Activated CD4-positive, alpha-beta memory T cell treated with anti-CD3 and anti-CD28 coated beads for 36 hours (primary cell): ENCODE results near the gene UQCRH. TPM values are rescaled to one million over a fixed set of nuclear protein-coding genes. Genes with fewer than 3 reads are reported as not detected.
"Not testable (repeated sequence)": the region's sequence is repeated elsewhere in the genome, so short reads cannot be mapped to it uniquely, and the experiment has no call there.

Experiments
- CTCF ChIA-PET: fragments of 350-600 bp; sonication (Branson Sonifier 250); formaldehyde crosslinking; loops from one replicate; lab custom pipeline; 2021; ENCODE audit warnings: antibody characterized with exemption, inconsistent platforms; lab: Charles Lee
- POLR2A ChIA-PET: fragments of 350-600 bp; sonication (Branson Sonifier 250); formaldehyde crosslinking; loops from one replicate; lab custom pipeline; 2021; ENCODE audit warnings: antibody characterized with exemption; lab: Charles Lee
- DNase-seq: peaks from one replicate; pipeline ENCODE4 v3.0.0-alpha.2; 2020
- H3K27ac Mint-ChIP-seq: one replicate; pipeline ENCODE4 v1.8.0; 2021; ENCODE audit warnings: mixed read lengths
- H3K27me3 Mint-ChIP-seq: one replicate; pipeline ENCODE4 v1.8.0; 2021; ENCODE audit warnings: mixed read lengths
- H3K36me3 Mint-ChIP-seq: one replicate; pipeline ENCODE4 v1.8.0; 2021; ENCODE audit warnings: mixed read lengths
- H3K4me1 Mint-ChIP-seq: one replicate; pipeline ENCODE4 v1.8.0; 2021; ENCODE audit warnings: low read depth, mixed read lengths
- H3K4me3 Mint-ChIP-seq: one replicate; pipeline ENCODE4 v1.8.0; 2021; ENCODE audit warnings: mild to moderate bottlenecking, mixed read lengths
- H3K9me3 Mint-ChIP-seq: one replicate; pipeline ENCODE4 v1.8.0; 2021; ENCODE audit warnings: mixed read lengths
- intact Hi-C: fragments of 100-400 bp; cut with micrococcal nuclease; formaldehyde crosslinking; loops from one replicate; pipeline ENCODE4 v1.15.1; 2023
- total RNA-seq, 2 experiments: library from RNA; stranded (reverse); gene quantifications; one replicate each; pipeline ENCODE4 v1.2.3, GENCODE V29; 2021

UQCRH gene
- total RNA-seq, 2 experiments from 2014 or later = 351 to 353 TPM

- Mint-ChIP-seq H3K4me3 (peak overlapping the region; percentile 98), H3K36me3 (peaks cover 25% of the 10 kb centered on the region), H3K27ac (peak overlapping the region; percentile 94), H3K4me1 (peaks cover 31% of the 10 kb centered on the region), H3K9me3 (no peaks in the 10 kb centered on the region), H3K27me3 (no peaks in the 10 kb centered on the region)
- DNase-seq = no peak
- POLR2A ChIA-PET = interaction anchor here (0.5 kb wide), 1 partner anchor 19 kb away, joined by 3 read pairs; no protein-coding TSS in a partner anchor
- intact Hi-C loops = loop anchor here (10.0 kb wide), 1 partner anchor 617 kb away; the partner anchor contains the start of genes GPBP1L1 and TMEM69
- CTCF ChIA-PET = interaction anchor here (1.5 kb wide), 1 partner anchor 57 kb away, joined by 4 read pairs; no protein-coding TSS in a partner anchor
Observed at GRCh38 chr1:46301406-46301807, 2.1 kb upstream of the UQCRH start.

GRCh38 chr1:46301808-46302640 lies 1.5 kb upstream of the UQCRH start:
- Mint-ChIP-seq H3K4me1 (peaks cover 35% of the 10 kb centered on the region), H3K9me3 (no peaks in the 10 kb centered on the region), H3K27me3 (no peaks in the 10 kb centered on the region), H3K4me3 (peak overlapping the region; percentile 98), H3K27ac (peak overlapping the region; percentile 94), H3K36me3 (peaks cover 20% of the 10 kb centered on the region)
- POLR2A ChIA-PET = interaction anchor here (1.6 to 2.4 kb wide), 2 partner anchors 38 to 55 kb away, joined by 15 to 16 read pairs; partner anchors contain the start of genes NSUN4 and RAD54L
- CTCF ChIA-PET = interaction anchor here (1.9 kb wide), 2 partner anchors 43 to 54 kb away, joined by 5 to 12 read pairs; partner anchors contain the start of gene RAD54L
- DNase-seq = peak; percentile 69
- intact Hi-C loops = loop anchor here (10.0 kb wide), 1 partner anchor 617 kb away; the partner anchor contains the start of genes GPBP1L1 and TMEM69

- CTCF ChIA-PET = interaction anchor here (1.0 to 2.3 kb wide), 9 partner anchors 11 to 55 kb away, joined by 3 to 28 read pairs (median 5); partner anchors contain the start of genes NSUN4 and RAD54L
- Mint-ChIP-seq H3K4me3 (peak overlapping the region; percentile 98), H3K27ac (peak overlapping the region; percentile 94), H3K27me3 (no peaks in the 10 kb centered on the region), H3K36me3 (peaks cover 15% of the 10 kb centered on the region), H3K4me1 (peaks cover 40% of the 10 kb centered on the region), H3K9me3 (no peaks in the 10 kb centered on the region)
- POLR2A ChIA-PET = interaction anchor here (0.8 to 2.4 kb wide), 6 partner anchors 8 to 616 kb away, joined by 3 to 16 read pairs (median 4); partner anchors contain the start of genes NSUN4 and RAD54L
- intact Hi-C loops = loop anchor here (1.0 to 10.0 kb wide), 4 partner anchors 38 to 618 kb away; partner anchors contain the start of genes GPBP1L1, NSUN4, RAD54L and TMEM69
- DNase-seq = no peak
Observed at GRCh38 chr1:46302641-46303037, 859 bp upstream of the UQCRH start.

GRCh38 chr1:46303872-46304326 lies 401 bp downstream of the UQCRH start:
- H3K27ac Mint-ChIP-seq = peak overlapping the region; percentile 94
- H3K9me3 Mint-ChIP-seq = no peaks in the 10 kb centered on the region
- intact Hi-C loops = loop anchor here (1.0 to 10.0 kb wide), 4 partner anchors 36 to 619 kb away; partner anchors contain the start of genes GPBP1L1, NSUN4, RAD54L and TMEM69
- POLR2A ChIA-PET = interaction anchor here (0.6 to 2.4 kb wide), 6 partner anchors 18 to 278 kb away, joined by 3 to 16 read pairs (median 4); partner anchors contain the start of genes NSUN4 and RAD54L
- H3K4me1 Mint-ChIP-seq = peaks cover 44% of the 10 kb centered on the region
- DNase-seq = no peak
- H3K36me3 Mint-ChIP-seq = peaks cover 15% of the 10 kb centered on the region
- CTCF ChIA-PET = interaction anchor here (0.9 to 2.3 kb wide), 8 partner anchors 18 to 80 kb away, joined by 3 to 28 read pairs (median 6); partner anchors contain the start of genes NSUN4 and RAD54L
- no peaks in the 10 kb centered on the region for H3K27me3 Mint-ChIP-seq
- peak overlapping the region; percentile 98 for H3K4me3 Mint-ChIP-seq

- no peaks in the 10 kb centered on the region for H3K27me3 Mint-ChIP-seq
- H3K9me3 Mint-ChIP-seq = no peaks in the 10 kb centered on the region
- H3K36me3 Mint-ChIP-seq = peaks cover 24% of the 10 kb centered on the region
- intact Hi-C loops = loop anchor here (10.0 kb wide), 1 partner anchor 621 kb away; the partner anchor contains the start of genes GPBP1L1 and TMEM69
- peaks cover 35% of the 10 kb centered on the region for H3K4me1 Mint-ChIP-seq
- POLR2A ChIA-PET = no interaction called here
- CTCF ChIA-PET = no interaction called here
- H3K27ac Mint-ChIP-seq = no peak overlapping the region
- no peak overlapping the region for H3K4me3 Mint-ChIP-seq
- no peak for DNase-seq
Observed at GRCh38 chr1:46306159-46306530, 2.6 kb downstream of the UQCRH start.

- Mint-ChIP-seq H3K27me3 (no peaks in the 10 kb centered on the region), H3K4me1 (peaks cover 26% of the 10 kb centered on the region), H3K27ac (no peak overlapping the region), H3K36me3 (peaks cover 35% of the 10 kb centered on the region), H3K4me3 (no peak overlapping the region), H3K9me3 (no peaks in the 10 kb centered on the region)
- intact Hi-C loops = loop anchor here (10.0 kb wide), 1 partner anchor 625 kb away; the partner anchor contains the start of genes GPBP1L1 and TMEM69
- DNase-seq = no peak
- ChIA-PET CTCF (interaction anchor here (1.0 kb wide), 1 partner anchor 65 kb away, joined by 4 read pairs; no protein-coding TSS in a partner anchor), POLR2A (no interaction called here)
Observed at GRCh38 chr1:46309401-46310159, 6.1 kb downstream of the UQCRH start.

GRCh38 chr1:46310321-46310720 lies 6.8 kb downstream of the UQCRH start:
- Mint-ChIP-seq H3K27ac (no peak overlapping the region), H3K27me3 (no peaks in the 10 kb centered on the region), H3K4me1 (peaks cover 20% of the 10 kb centered on the region), H3K9me3 (no peaks in the 10 kb centered on the region), H3K4me3 (no peak overlapping the region), H3K36me3 (peaks cover 39% of the 10 kb centered on the region)
- ChIA-PET POLR2A (no interaction called here), CTCF (no interaction called here)
- DNase-seq = no peak
- intact Hi-C loops = no loop called here

GRCh38 chr1:46315669-46316403 lies 12.3 kb downstream of the UQCRH start:
- Mint-ChIP-seq H3K36me3 (peaks cover 32% of the 10 kb centered on the region), H3K9me3 (no peaks in the 10 kb centered on the region), H3K27ac (no peak overlapping the region), H3K4me1 (no peaks in the 10 kb centered on the region), H3K4me3 (no peak overlapping the region), H3K27me3 (no peaks in the 10 kb centered on the region)
- intact Hi-C loops = no loop called here
- ChIA-PET POLR2A (interaction anchor here (0.7 kb wide), 1 partner anchor 8 kb away, joined by 3 read pairs; no protein-coding TSS in a partner anchor), CTCF (no interaction called here)
- no peak for DNase-seq

GRCh38 chr1:46317323-46317722 lies 13.8 kb downstream of the UQCRH start:
- Mint-ChIP-seq H3K27me3 (no peaks in the 10 kb centered on the region), H3K36me3 (peaks cover 22% of the 10 kb centered on the region), H3K4me3 (no peak overlapping the region), H3K9me3 (no peaks in the 10 kb centered on the region), H3K4me1 (no peaks in the 10 kb centered on the region), H3K27ac (no peak overlapping the region)
- ChIA-PET POLR2A (no interaction called here), CTCF (interaction anchor here (1.2 to 1.4 kb wide), 2 partner anchors 23 to 30 kb away, joined by 3 to 5 read pairs; partner anchors contain the start of gene NSUN4)
- DNase-seq = no peak
- intact Hi-C loops = no loop called here

- DNase-seq, H3K27ac Mint-ChIP-seq, H3K27me3 Mint-ChIP-seq, H3K9me3 Mint-ChIP-seq, H3K4me3 Mint-ChIP-seq, H3K4me1 Mint-ChIP-seq, intact Hi-C loops: not testable (repeated sequence)
- POLR2A ChIA-PET = interaction anchor here (1.9 kb wide), 1 partner anchor 22 kb away, joined by 4 read pairs; the partner anchor contains the start of gene NSUN4
- CTCF ChIA-PET = interaction anchor here (0.6 to 1.1 kb wide), 2 partner anchors 27 to 371 kb away, joined by 3 read pairs; no protein-coding TSS in a partner anchor
- peaks cover 13% of the 10 kb centered on the region for H3K36me3 Mint-ChIP-seq
Observed at GRCh38 chr1:46319301-46319700, 15.8 kb downstream of the UQCRH start.
